HepG2 (cell line): ENCODE data around the gene MAPK13. TPM values are rescaled to one million over a fixed set of nuclear protein-coding genes. Genes with fewer than 3 reads are reported as not detected.
A peak's percentile ranks its signal among the peaks of the same experiment; 100 is the strongest.

Experiments used
- CBX2 ChIP-seq, 2 experiments: fragments of 200-600 bp in 1 of 2; sonication (generic); formaldehyde crosslinking in 1 of 2; IDR thresholded peaks; 2 replicates each; pipeline versions ENCODE4 v1.7.0 to v1.8.1; 2018 to 2022; ENCODE audit warnings: low read depth in 2 of 2, low read length in 1 of 2, mild to moderate bottlenecking in 1 of 2, missing genetic modification reagents in 1 of 2
- FOXK1 ChIP-seq: sonication (generic); formaldehyde crosslinking; IDR thresholded peaks from 2 replicates; pipeline ENCODE4 v1.4.0; 2020; ENCODE audit warnings: low read depth, missing genetic modification reagents, borderline replicate concordance
- HBP1 ChIP-seq: IDR thresholded peaks from 2 replicates; pipeline ENCODE4 v1.6.1; 2016; ENCODE audit warnings: low read depth, control low read depth
- HMGXB4 ChIP-seq, 2 experiments: sonication (generic) in 1 of 2; formaldehyde crosslinking in 1 of 2; IDR thresholded peaks; 2 replicates each; pipeline versions ENCODE4 v1.4.0 to v1.6.1; 2018 to 2020; ENCODE audit warnings: missing genetic modification reagents in 2 of 2, borderline replicate concordance in 1 of 2, low read depth in 1 of 2, mild to moderate bottlenecking in 1 of 2, missing biosample characterization in 1 of 2
- HOMEZ ChIP-seq: IDR thresholded peaks from 2 replicates; pipeline ENCODE4 v1.6.1; 2016; ENCODE audit warnings: low read depth
- LBX2 ChIP-seq: sonication (generic); formaldehyde crosslinking; IDR thresholded peaks from 2 replicates; pipeline ENCODE4 v1.5.0; 2020; ENCODE audit warnings: missing genetic modification reagents, mild to moderate bottlenecking, borderline replicate concordance
- NR2F6 ChIP-seq, 2 experiments: IDR thresholded peaks; 2 replicates each; pipeline ENCODE4 v1.6.1; 2016; ENCODE audit warnings: antibody characterized with exemption in 1 of 2, mild to moderate bottlenecking in 1 of 2
- SAFB2 ChIP-seq: sonication (generic); formaldehyde crosslinking; IDR thresholded peaks from 2 replicates; pipeline ENCODE4 v1.5.1; 2020; ENCODE audit warnings: missing genetic modification reagents, low read depth, mild to moderate bottlenecking, borderline replicate concordance
- SKIL ChIP-seq: sonication (generic); formaldehyde crosslinking; IDR thresholded peaks from 2 replicates; pipeline ENCODE4 v1.8.0; 2022; ENCODE audit warnings: missing genetic modification reagents, mild to moderate bottlenecking, moderate library complexity, borderline replicate concordance
- SOX13 ChIP-seq, 3 experiments: fragments of 450-650 bp in 1 of 3; sonication (generic) in 1 of 3; formaldehyde crosslinking in 1 of 3; IDR thresholded peaks in 2 of 3; conservative IDR thresholded peaks in 1 of 3; 2 replicates each; pipeline versions ENCODE4 v1.5.0 to v1.6.1; 2016 to 2020; ENCODE audit warnings: antibody characterized with exemption in 1 of 3, mild to moderate bottlenecking in 1 of 3, missing compliant biosample characterization in 1 of 3, missing genetic modification reagents in 1 of 3, moderate library complexity in 1 of 3
- ZFP91 ChIP-seq: sonication (generic); formaldehyde crosslinking; IDR thresholded peaks from 2 replicates; pipeline ENCODE4 v1.9.0; 2022; ENCODE audit warnings: missing genetic modification reagents, mild to moderate bottlenecking, borderline replicate concordance
- ZKSCAN8 ChIP-seq: IDR thresholded peaks from 2 replicates; pipeline ENCODE4 v1.6.1; 2016; ENCODE audit warnings: borderline replicate concordance, missing genetic modification reagents, missing compliant biosample characterization
- ZNF12 ChIP-seq: sonication (generic); formaldehyde crosslinking; IDR thresholded peaks from 2 replicates; pipeline ENCODE4 v1.5.0; 2020; ENCODE audit warnings: missing genetic modification reagents
- ZNF652 ChIP-seq: IDR thresholded peaks from 2 replicates; pipeline ENCODE4 v1.6.1; 2016; ENCODE audit warnings: low read depth, borderline replicate concordance
- polyA plus RNA-seq, 8 experiments: library from polyadenylated mRNA; depleted of rRNA in 3 of 8; stranded (reverse) in 7 of 8; unstranded in 1 of 8; fragments of >200 nt; fragmentation: Illumina TruSeq in 4 of 8; extraction: Trizol in 4 of 8; gene quantifications; 2 replicates each; pipeline versions ENCODE4 v1.2.1 to v1.2.3, GENCODE V29; 2011 to 2016; ENCODE audit warnings: low read depth in 4 of 8, missing spikeins in 1 of 8, mixed read lengths in 1 of 8; ENCODE audit not compliant: insufficient read depth in 1 of 8
- total RNA-seq, 5 experiments: library from RNA; depleted of rRNA; stranded (reverse); fragments of >200 nt; fragmentation: Illumina TruSeq; extraction: Trizol; gene quantifications; 2 replicates each; pipeline ENCODE4 v1.2.3, GENCODE V29; 2016; ENCODE audit warnings: low read depth in 1 of 5

MAPK13 gene
- total and polyA plus RNA-seq, 2 of the 13 experiments (the other 11 are each of a cell fraction or from before 2014, with no cell fraction given) = 12.7 to 43.4 TPM

GRCh38 chr6:36127462-36128016 is 2.8 kb upstream of the MAPK13 start (continued):
- TF ChIP-seq SAFB2 (CRISPR knock-in tag) (no peak), HMGXB4 (CRISPR knock-in tag; IDR thresholded peaks at IDR 0.05; ENCODE audit: borderline replicate concordance in 1 of 2, low read depth in 1 of 2) (0 out of 4 replicates have a peak, but pooled peaks of 1 of the 2 experiments have one; percentile 61), HBP1 (CRISPR knock-in tag) (0 out of 2 replicates have a peak, but pooled peaks have one; percentile 14), ZNF12 (CRISPR knock-in tag) (no peak), ZNF652 (CRISPR knock-in tag) (0 out of 2 replicates have a peak, but pooled peaks have one; percentile 16), SKIL (CRISPR knock-in tag) (peak; percentile 76), NR2F6 (IDR thresholded peaks at IDR 0.05) (peak; percentile 79), NR2F6 (CRISPR knock-in tag; IDR thresholded peaks at IDR 0.05) (peak; percentile 90), FOXK1 (CRISPR knock-in tag) (0 out of 2 replicates have a peak, but pooled peaks have one; percentile 32), LBX2 (CRISPR knock-in tag) (no peak), CBX2 (IDR thresholded peaks at IDR 0.05; ENCODE audit: low read depth, low read length) (no peak), CBX2 (CRISPR knock-in tag; IDR thresholded peaks at IDR 0.05; ENCODE audit: low read depth) (0 out of 2 replicates have a peak, but pooled peaks have one; percentile 30), ZKSCAN8 (CRISPR knock-in tag) (peak; percentile 59; the same call in 1 of the 2 replicates), ZFP91 (peak; percentile 66; the same call in 1 of the 2 replicates), HOMEZ (peak; percentile 79), SOX13 (IDR thresholded peaks at IDR 0.05) (no peak; the same call in 1 of the 2 replicates), SOX13 (CRISPR knock-in tag; conservative IDR thresholded peaks at IDR 0.05 in 1 of 2, IDR thresholded peaks at IDR 0.05 in 1 of 2) (peak in 1 of 2 experiments; percentile 13; a peak in 1 of 4 replicates)
